ENCODE data around the gene ZNF445.

DNA sequence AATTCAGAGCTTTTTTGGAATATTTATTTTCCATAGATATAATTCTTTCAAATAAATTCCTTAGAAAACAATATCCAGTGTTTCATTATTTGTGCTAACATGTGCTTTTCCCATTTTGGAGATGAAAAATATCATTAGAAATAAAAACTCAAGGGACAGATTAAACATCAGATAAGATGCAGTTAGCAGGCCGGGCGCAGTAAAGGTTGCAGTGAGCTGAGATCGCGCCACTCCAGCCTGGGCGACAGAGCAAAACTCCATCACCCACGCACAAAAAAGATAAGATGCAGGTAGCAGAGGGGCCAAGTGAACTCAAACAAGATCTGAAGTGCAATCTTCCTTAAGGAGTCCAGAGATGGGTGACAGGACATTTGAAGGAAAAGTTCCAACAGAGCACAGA, 48.0 kb downstream of the ZNF445 start:
- TF ChIP-seq, protein P1, sequence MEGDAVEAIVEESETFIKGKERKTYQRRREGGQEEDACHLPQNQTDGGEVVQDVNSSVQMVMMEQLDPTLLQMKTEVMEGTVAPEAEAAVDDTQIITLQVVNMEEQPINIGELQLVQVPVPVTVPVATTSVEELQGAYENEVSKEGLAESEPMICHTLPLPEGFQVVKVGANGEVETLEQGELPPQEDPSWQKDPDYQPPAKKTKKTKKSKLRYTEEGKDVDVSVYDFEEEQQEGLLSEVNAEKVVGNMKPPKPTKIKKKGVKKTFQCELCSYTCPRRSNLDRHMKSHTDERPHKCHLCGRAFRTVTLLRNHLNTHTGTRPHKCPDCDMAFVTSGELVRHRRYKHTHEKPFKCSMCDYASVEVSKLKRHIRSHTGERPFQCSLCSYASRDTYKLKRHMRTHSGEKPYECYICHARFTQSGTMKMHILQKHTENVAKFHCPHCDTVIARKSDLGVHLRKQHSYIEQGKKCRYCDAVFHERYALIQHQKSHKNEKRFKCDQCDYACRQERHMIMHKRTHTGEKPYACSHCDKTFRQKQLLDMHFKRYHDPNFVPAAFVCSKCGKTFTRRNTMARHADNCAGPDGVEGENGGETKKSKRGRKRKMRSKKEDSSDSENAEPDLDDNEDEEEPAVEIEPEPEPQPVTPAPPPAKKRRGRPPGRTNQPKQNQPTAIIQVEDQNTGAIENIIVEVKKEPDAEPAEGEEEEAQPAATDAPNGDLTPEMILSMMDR (conservative IDR thresholded peaks at IDR 0.05) = no peak
- no peak for TF ChIP-seq EZH2 (IDR thresholded peaks at IDR 0.05; ENCODE audit: low read depth)

Measured in PC-9 (cell line).